Osteoblast (primary cell): Measurements from ENCODE around the gene RHBDF1. TPM values are rescaled to one million over a fixed set of nuclear protein-coding genes. Genes with fewer than 3 reads are reported as not detected.

ENCODE experiments used
- DNase-seq: peaks from one replicate; pipeline ENCODE4 v3.0.0; 2011; ENCODE audit warnings: low spot score, mixed read lengths; ENCODE audit not compliant: insufficient read length; ENCODE audit errors: missing footprints
- H2AFZ ChIP-seq: 2 replicates; pipeline ENCODE4 v1.6.0; 2011; ENCODE audit warnings: mild to moderate bottlenecking, low read length
- H3K27ac ChIP-seq: 2 replicates; pipeline ENCODE4 v1.5.1; 2011; ENCODE audit warnings: mild to moderate bottlenecking, low read depth, low read length, moderate library complexity
- H3K27me3 ChIP-seq: 2 replicates; pipeline ENCODE4 v1.6.0; 2012; ENCODE audit warnings: mild to moderate bottlenecking, control low read depth, inconsistent platforms, low read length, moderate library complexity; ENCODE audit not compliant: insufficient read depth
- H3K36me3 ChIP-seq: 2 replicates; pipeline ENCODE4 v1.5.1; 2011; ENCODE audit warnings: mild to moderate bottlenecking, low read length, control low read depth, moderate library complexity; ENCODE audit not compliant: insufficient read depth
- H3K4me1 ChIP-seq: 2 replicates; pipeline ENCODE4 v1.5.1; 2011; ENCODE audit warnings: mild to moderate bottlenecking, low read length, control low read depth, moderate library complexity; ENCODE audit not compliant: insufficient read depth
- H3K4me2 ChIP-seq: 2 replicates; pipeline ENCODE4 v1.6.0; 2011; ENCODE audit warnings: mild to moderate bottlenecking, low read length; ENCODE audit not compliant: insufficient read depth
- H3K4me3 ChIP-seq: fragments of 200-600 bp; sonication (generic); 3 replicates; pipeline ENCODE4 v1.5.1; 2012; ENCODE audit warnings: mild to moderate bottlenecking, low read length, inconsistent platforms; ENCODE audit not compliant: insufficient read depth
- H3K79me2 ChIP-seq: 2 replicates; pipeline ENCODE4 v1.6.0; 2012; ENCODE audit warnings: mild to moderate bottlenecking, low read length, control low read depth, inconsistent platforms; ENCODE audit not compliant: insufficient read depth
- H3K9me3 ChIP-seq: 2 replicates; pipeline ENCODE4 v1.5.1; 2011; ENCODE audit warnings: low read depth, low read length, control low read depth
- H4K20me1 ChIP-seq: 2 replicates; pipeline ENCODE4 v1.6.0; 2012; ENCODE audit warnings: mild to moderate bottlenecking, low read length, control low read depth; ENCODE audit not compliant: insufficient read depth
- CTCF ChIP-seq: IDR thresholded peaks from 2 replicates; pipeline ENCODE4 v1.5.1; 2011; ENCODE audit warnings: mild to moderate bottlenecking, low read depth, low read length, moderate library complexity; ENCODE audit errors: extremely low read depth
- total RNA-seq: library from RNA; depleted of rRNA; stranded (reverse); fragments of >200 nt; gene quantifications from 2 replicates; pipeline ENCODE4 v1.2.3, GENCODE V29; 2012

Gene RHBDF1
- total RNA-seq, 1 donor: 32.2 TPM

- no peak for TF ChIP-seq CTCF
- Histone ChIP-seq H3K4me2 (no peak overlapping the region), H3K27ac (no peak overlapping the region), H4K20me1 (no peaks in the 10 kb centered on the region), H3K9me3 (no peaks in the 10 kb centered on the region), H3K4me1 (no peaks in the 10 kb centered on the region), H2AFZ (no peak overlapping the region), H3K4me3 (no peak overlapping the region), H3K27me3 (no peaks in the 10 kb centered on the region), H3K36me3 (peaks cover 19% of the 10 kb centered on the region), H3K79me2 (no peaks in the 10 kb centered on the region)
- no peak for DNase-seq
These were observed 27.8 kb downstream of the RHBDF1 start for GRCh38 chr16:44655-45054.

- no peaks in the 10 kb centered on the region for H4K20me1 ChIP-seq
- TF ChIP-seq CTCF: no peak
- no peak overlapping the region for H2AFZ ChIP-seq
- H3K4me2 ChIP-seq: no peak overlapping the region
- no peaks in the 10 kb centered on the region for H3K4me1 ChIP-seq
- no peaks in the 10 kb centered on the region for H3K79me2 ChIP-seq
- H3K27me3 ChIP-seq: no peaks in the 10 kb centered on the region
- peaks cover 19% of the 10 kb centered on the region for H3K36me3 ChIP-seq
- H3K27ac ChIP-seq: no peak overlapping the region
- no peaks in the 10 kb centered on the region for H3K9me3 ChIP-seq
- DNase-seq: no peak
- H3K4me3 ChIP-seq: no peak overlapping the region
These were observed 29.1 kb downstream of the RHBDF1 start for GRCh38 chr16:43294-43693.

- no peaks in the 10 kb centered on the region for H3K4me1 ChIP-seq
These were observed 29.7 kb downstream of the RHBDF1 start for GRCh38 chr16:42691-43090.

GRCh38 chr16:42069-42457 is 30.4 kb downstream of the RHBDF1 start:
- no peak overlapping the region for H3K4me3 ChIP-seq
- H3K9me3 ChIP-seq: no peaks in the 10 kb centered on the region
- no peak for TF ChIP-seq CTCF
- H4K20me1 ChIP-seq: no peaks in the 10 kb centered on the region
- H3K4me1 ChIP-seq: no peaks in the 10 kb centered on the region
- H3K27ac ChIP-seq: no peak overlapping the region
- peaks cover 17% of the 10 kb centered on the region for H3K36me3 ChIP-seq
- DNase-seq: no peak
- H2AFZ ChIP-seq: no peak overlapping the region
- peak overlapping the region; percentile 58 for H3K4me2 ChIP-seq
- no peaks in the 10 kb centered on the region for H3K27me3 ChIP-seq
- no peaks in the 10 kb centered on the region for H3K79me2 ChIP-seq

More at GRCh38 chr16:42691-43090, 29.7 kb downstream of the RHBDF1 start:
- peak; percentile 54 for DNase-seq
- H3K79me2 ChIP-seq: no peaks in the 10 kb centered on the region
- no peak overlapping the region for H2AFZ ChIP-seq
- no peaks in the 10 kb centered on the region for H3K27me3 ChIP-seq
- H3K27ac ChIP-seq: no peak overlapping the region
- H3K4me3 ChIP-seq: no peak overlapping the region
- no peak for TF ChIP-seq CTCF
- H4K20me1 ChIP-seq: no peaks in the 10 kb centered on the region
- peaks cover 19% of the 10 kb centered on the region for H3K36me3 ChIP-seq
- no peaks in the 10 kb centered on the region for H3K9me3 ChIP-seq
- H3K4me2 ChIP-seq: no peak overlapping the region
